ENCODE results near the gene AVP. TPM values are rescaled to one million over a fixed set of nuclear protein-coding genes. Genes with fewer than 3 reads are reported as not detected.

AVP gene
- total and polyA plus RNA-seq, 2 of the 13 experiments (the other 11 are each of a cell fraction or from before 2014, with no cell fraction given) = 0.12 TPM; not detected in 1

GRCh38 chr20:3094848-3095629, 10.5 kb upstream of the AVP start (continued):
- TF ChIP-seq, protein P1, sequence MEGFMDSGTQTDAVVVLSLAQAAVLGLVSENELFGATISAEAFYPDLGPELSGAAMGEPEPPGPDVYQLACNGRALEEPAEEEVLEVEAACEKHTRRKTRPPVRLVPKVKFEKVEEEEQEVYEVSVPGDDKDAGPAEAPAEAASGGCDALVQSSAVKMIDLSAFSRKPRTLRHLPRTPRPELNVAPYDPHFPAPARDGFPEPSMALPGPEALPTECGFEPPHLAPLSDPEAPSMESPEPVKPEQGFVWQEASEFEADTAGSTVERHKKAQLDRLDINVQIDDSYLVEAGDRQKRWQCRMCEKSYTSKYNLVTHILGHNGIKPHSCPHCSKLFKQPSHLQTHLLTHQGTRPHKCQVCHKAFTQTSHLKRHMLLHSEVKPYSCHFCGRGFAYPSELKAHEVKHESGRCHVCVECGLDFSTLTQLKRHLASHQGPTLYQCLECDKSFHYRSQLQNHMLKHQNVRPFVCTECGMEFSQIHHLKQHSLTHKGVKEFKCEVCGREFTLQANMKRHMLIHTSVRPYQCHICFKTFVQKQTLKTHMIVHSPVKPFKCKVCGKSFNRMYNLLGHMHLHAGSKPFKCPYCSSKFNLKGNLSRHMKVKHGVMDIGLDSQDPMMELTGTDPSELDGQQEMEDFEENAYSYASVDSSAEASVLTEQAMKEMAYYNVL (CRISPR knock-in tag; IDR thresholded peaks at IDR 0.05; ENCODE audit: borderline replicate concordance) = no peak
- TF ChIP-seq ZNF605 (CRISPR knock-in tag; IDR thresholded peaks at IDR 0.05) = 0 out of 2 replicates have a peak, but pooled peaks have one; percentile 43
- TF ChIP-seq AHR (CRISPR knock-in tag; IDR thresholded peaks at IDR 0.05) = no peak
- TF ChIP-seq CCDC6 (CRISPR knock-in tag; IDR thresholded peaks at IDR 0.05) = no peak
- 0 out of 2 replicates have a peak, but pooled peaks have one; percentile 56 for TF ChIP-seq SMAD9 (CRISPR knock-in tag; IDR thresholded peaks at IDR 0.05)
- TF ChIP-seq ATF6 (CRISPR knock-in tag; conservative IDR thresholded peaks at IDR 0.05) = no peak
- no peak for TF ChIP-seq ZNF317 (CRISPR knock-in tag; IDR thresholded peaks at IDR 0.05)
- TF ChIP-seq E2F2 (CRISPR knock-in tag; IDR thresholded peaks at IDR 0.05; ENCODE audit: borderline replicate concordance) = no peak
- no peak for TF ChIP-seq ZNF574 (CRISPR knock-in tag; IDR thresholded peaks at IDR 0.05)
- no peak for TF ChIP-seq LRRFIP1 (CRISPR knock-in tag; conservative IDR thresholded peaks at IDR 0.05)
- no peak for TF ChIP-seq E2F1 (CRISPR knock-in tag; IDR thresholded peaks at IDR 0.05)
- TF ChIP-seq, protein P2, sequence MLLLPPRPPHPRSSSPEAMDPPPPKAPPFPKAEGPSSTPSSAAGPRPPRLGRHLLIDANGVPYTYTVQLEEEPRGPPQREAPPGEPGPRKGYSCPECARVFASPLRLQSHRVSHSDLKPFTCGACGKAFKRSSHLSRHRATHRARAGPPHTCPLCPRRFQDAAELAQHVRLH (CRISPR knock-in tag; IDR thresholded peaks at IDR 0.05; ENCODE audit: borderline replicate concordance, low read depth) = no peak
- TF ChIP-seq, protein P3, sequence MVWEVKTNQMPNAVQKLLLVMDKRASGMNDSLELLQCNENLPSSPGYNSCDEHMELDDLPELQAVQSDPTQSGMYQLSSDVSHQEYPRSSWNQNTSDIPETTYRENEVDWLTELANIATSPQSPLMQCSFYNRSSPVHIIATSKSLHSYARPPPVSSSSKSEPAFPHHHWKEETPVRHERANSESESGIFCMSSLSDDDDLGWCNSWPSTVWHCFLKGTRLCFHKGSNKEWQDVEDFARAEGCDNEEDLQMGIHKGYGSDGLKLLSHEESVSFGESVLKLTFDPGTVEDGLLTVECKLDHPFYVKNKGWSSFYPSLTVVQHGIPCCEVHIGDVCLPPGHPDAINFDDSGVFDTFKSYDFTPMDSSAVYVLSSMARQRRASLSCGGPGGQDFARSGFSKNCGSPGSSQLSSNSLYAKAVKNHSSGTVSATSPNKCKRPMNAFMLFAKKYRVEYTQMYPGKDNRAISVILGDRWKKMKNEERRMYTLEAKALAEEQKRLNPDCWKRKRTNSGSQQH (CRISPR knock-in tag; IDR thresholded peaks at IDR 0.05; ENCODE audit: low read depth) = no peak
- TF ChIP-seq BCL6 (CRISPR knock-in tag; IDR thresholded peaks at IDR 0.05) = no peak

Data from HepG2 (cell line).